Large intestine (tissue), 3 donors: ENCODE results near the gene LYST. TPM values are rescaled to one million over a fixed set of nuclear protein-coding genes. Genes with fewer than 3 reads are reported as not detected.
"Not testable (repeated sequence)": the region's sequence is repeated elsewhere in the genome, so short reads cannot be mapped to it uniquely, and the experiment has no call there.

Source experiments
- DNase-seq, 2 donors: peaks; one replicate each; pipeline versions ENCODE4 v3.0.0 to v3.0.0-alpha.2; 2013
- H3K27ac ChIP-seq: one replicate; pipeline ENCODE4 v1.5.1; 2013; ENCODE audit warnings: low read length
- H3K27me3 ChIP-seq: 2 replicates; pipeline ENCODE4 v1.6.1; 2013; ENCODE audit warnings: low read length; ENCODE audit not compliant: control insufficient read depth, insufficient read depth
- H3K36me3 ChIP-seq: 2 replicates; pipeline ENCODE4 v1.6.1; 2013; ENCODE audit warnings: low read length; ENCODE audit not compliant: control insufficient read depth, insufficient read depth
- H3K4me1 ChIP-seq: one replicate; pipeline ENCODE4 v1.6.1; 2013; ENCODE audit warnings: low read length; ENCODE audit not compliant: control insufficient read depth, insufficient read depth
- H3K4me3 ChIP-seq: one replicate; pipeline ENCODE4 v1.5.1; 2013; ENCODE audit warnings: low read length
- H3K9me3 ChIP-seq: one replicate; pipeline ENCODE4 v1.6.1; 2013; ENCODE audit warnings: mild to moderate bottlenecking, low read depth, low read length, moderate library complexity; ENCODE audit not compliant: control insufficient read depth
- WGBS: methylation state at CpG from one replicate; pipeline ENCODE4 v1.1.5; 2013; ENCODE audit warnings: low lambda C conversion rate; ENCODE audit not compliant: insufficient coverage; 5-methylcytosine and 5-hydroxymethylcytosine counted together
- polyA plus RNA-seq: library from polyadenylated mRNA; unstranded; fragments of 120-200 nt; gene quantifications from one replicate; pipeline ENCODE4 v1.2.1, GENCODE V29; 2013

The LYST gene
- polyA plus RNA-seq, 1 donor = 6.3 TPM

DNA sequence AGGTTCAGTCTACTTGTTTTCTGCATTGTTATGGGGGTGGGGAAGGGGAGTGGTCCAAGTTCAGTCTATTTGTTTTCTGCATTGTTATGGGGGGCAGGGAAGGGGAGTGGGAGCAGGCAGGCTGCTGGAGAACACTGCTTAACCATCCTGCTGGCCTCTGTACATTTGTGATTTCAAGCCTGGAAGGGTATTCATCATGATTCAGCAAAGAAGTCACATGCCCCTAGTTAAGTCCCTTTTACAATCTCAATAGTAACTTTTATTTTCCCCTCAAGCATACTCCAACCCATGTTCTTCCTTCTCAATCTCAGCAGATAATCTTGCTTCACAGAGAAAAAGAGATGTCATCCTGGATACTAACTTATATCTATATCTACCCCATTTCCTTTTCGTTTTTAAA is 7.9 kb downstream of the LYST start:
- 64% methylated on average over 1 of the region's 1 CpG for WGBS
- H3K27me3 ChIP-seq = no peaks in the 10 kb centered on the region
- no peak overlapping the region for H3K27ac ChIP-seq
- H3K36me3 ChIP-seq = no peaks in the 10 kb centered on the region
- H3K9me3 ChIP-seq = no peaks in the 10 kb centered on the region
- no peak for DNase-seq
- H3K4me3 ChIP-seq = no peak overlapping the region
- H3K4me1 ChIP-seq = no peaks in the 10 kb centered on the region

DNA sequence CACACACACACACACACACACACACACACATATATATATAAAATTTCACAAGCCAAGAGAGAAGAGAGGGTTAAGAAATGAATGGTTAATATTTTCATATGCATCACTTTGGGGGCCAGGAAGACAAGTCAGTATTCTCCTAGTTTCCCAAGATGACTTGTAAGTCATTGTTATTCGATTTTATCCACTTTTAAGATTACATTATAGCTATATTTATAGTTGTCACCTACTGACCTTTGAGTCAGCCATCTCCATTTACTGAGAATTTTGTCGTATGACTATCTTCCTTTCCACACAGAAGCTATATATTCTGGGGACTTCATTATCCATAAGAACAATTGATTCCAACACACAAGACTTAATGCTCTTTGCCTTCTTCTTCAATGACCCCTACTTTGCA is 8.9 kb downstream of the LYST start:
- DNase-seq = no peak
- Histone ChIP-seq H3K9me3 (no peaks in the 10 kb centered on the region), H3K27me3 (no peaks in the 10 kb centered on the region), H3K4me3 (no peak overlapping the region), H3K36me3 (no peaks in the 10 kb centered on the region), H3K27ac (no peak overlapping the region), H3K4me1 (no peaks in the 10 kb centered on the region)
- 60% methylated on average over 2 of the region's 2 CpGs for WGBS

DNA sequence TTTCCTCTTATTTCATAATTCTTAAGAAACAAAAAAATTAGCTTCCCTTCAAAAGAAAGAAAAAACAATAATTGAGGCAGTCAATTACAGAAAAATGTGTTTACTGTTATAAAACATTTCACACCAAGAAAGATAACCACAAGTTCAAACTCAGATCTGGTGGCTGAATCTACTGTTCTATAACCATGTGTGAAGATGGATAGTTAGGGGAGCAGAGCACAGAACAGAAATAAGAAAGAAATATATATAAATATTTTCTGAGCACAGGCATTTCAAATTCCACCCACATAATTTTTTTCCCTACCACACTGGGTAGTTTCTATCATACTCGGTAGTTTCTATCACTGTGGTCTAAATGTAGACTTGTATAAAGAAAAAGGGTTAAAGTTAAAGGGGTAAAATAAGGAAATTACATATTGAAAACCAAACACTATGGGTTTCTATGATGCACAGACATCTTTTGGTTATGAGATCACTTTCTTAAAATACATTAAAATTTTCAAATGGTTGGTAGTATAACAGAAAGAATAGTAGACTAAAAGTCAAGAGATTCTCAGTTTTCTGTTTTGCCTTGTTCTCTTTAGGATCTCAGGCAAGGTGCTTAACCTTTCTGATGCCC is 10.8 kb downstream of the LYST start:
- no peaks in the 10 kb centered on the region for H3K9me3 ChIP-seq
- WGBS = 100% methylated on average over 1 of the region's 1 CpG
- H3K27ac ChIP-seq = no peak overlapping the region
- no peaks in the 10 kb centered on the region for H3K4me1 ChIP-seq
- H3K4me3 ChIP-seq = no peak overlapping the region
- H3K27me3 ChIP-seq = no peaks in the 10 kb centered on the region
- no peaks in the 10 kb centered on the region for H3K36me3 ChIP-seq
- DNase-seq = no peak

DNA sequence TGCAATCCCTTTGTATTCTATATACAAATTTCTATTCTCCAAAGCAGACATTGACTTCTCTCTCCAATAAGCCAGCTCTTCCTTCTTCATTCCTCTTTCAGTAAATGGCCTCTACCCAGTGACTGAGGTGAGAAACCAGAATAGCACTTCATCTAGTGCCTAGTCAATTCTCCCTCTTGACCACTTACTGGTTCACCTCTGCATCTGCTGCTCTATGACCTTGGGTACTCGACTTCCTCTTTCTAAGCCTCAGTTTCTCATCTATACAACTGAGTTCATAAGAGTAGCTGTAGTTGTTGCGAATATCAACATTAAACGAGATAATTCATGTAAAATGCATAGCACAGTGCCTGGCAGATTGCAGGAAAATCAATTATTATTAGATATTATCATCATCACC is 12.4 kb downstream of the LYST start:
- no peak overlapping the region for H3K4me3 ChIP-seq
- no peaks in the 10 kb centered on the region for H3K36me3 ChIP-seq
- H3K4me1 ChIP-seq = no peaks in the 10 kb centered on the region
- no CpG with 5 or more reads among the region's 3 CpGs for WGBS
- H3K27ac ChIP-seq = no peak overlapping the region
- H3K9me3 ChIP-seq = no peaks in the 10 kb centered on the region
- DNase-seq = no peak
- H3K27me3 ChIP-seq = no peaks in the 10 kb centered on the region

DNA sequence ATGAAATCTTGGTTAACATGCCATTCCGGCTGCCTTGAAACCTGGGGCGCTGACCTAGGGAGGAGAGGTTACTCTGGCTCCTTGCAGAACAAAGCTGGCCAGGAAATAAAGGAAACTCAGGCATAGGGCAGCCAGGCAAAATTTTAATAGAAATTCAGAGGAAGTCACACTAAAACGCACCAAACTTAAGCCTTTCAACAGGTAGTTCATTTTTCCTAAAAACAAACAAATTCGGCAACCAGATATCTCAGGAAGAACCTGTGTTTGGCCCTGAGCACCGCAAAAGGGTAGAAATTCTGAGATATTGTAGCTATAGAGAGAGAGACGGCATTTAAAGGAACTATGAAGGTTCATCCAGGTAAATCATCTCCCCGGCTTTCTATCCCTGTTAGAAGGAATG is 13.1 kb downstream of the LYST start:
- H3K27me3 ChIP-seq = no peaks in the 10 kb centered on the region
- DNase-seq = no peak
- no peak overlapping the region for H3K27ac ChIP-seq
- H3K9me3 ChIP-seq = no peaks in the 10 kb centered on the region
- H3K4me1 ChIP-seq = no peaks in the 10 kb centered on the region
- H3K4me3 ChIP-seq = no peak overlapping the region
- no peaks in the 10 kb centered on the region for H3K36me3 ChIP-seq
- WGBS = 75% methylated on average over 2 of the region's 7 CpGs

DNA sequence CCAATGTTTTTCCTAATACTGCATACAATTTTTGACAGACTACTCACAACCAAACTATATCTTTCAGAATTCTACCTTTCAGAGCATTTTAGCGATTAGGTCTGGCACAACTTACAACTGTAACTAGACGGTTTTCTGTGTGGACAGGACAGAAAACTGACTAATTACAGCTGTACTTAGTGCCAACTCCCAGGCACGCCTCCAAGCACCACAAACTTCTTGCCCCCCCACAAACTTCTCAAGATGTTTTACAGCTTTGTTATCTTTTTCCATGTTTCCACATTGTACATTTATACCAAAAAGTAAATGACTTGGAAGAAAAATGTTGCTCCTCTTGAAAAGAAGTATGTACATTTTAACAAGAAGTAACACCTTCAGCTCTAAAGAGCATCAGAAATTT is 13.8 kb downstream of the LYST start:
- Histone ChIP-seq H3K4me3 (no peak overlapping the region), H3K9me3 (no peaks in the 10 kb centered on the region), H3K4me1 (no peaks in the 10 kb centered on the region), H3K27me3 (no peaks in the 10 kb centered on the region), H3K36me3 (no peaks in the 10 kb centered on the region), H3K27ac (no peak overlapping the region)
- WGBS = no CpG with 5 or more reads among the region's 3 CpGs
- DNase-seq = no peak

DNA sequence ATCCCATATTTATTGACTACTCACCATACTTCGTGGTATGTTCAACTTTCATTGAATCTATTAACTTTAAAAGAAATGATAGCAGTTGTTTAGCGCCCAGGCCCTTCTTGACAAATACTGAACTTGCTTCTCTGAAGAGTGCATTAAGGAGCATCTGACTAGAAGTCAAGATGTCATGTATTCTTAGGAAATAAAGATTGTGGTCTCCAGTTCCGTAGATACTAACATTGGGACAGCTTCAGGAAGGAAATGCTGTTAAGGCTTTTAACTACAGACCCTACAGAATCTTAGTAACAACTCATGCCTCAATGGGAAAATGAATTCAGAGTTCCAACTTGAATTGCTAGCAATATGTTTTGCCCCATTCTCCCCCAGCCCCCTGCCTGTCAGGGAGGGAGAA is 14.8 kb downstream of the LYST start:
- 91% methylated on average over 3 of the region's 3 CpGs for WGBS
- no peaks in the 10 kb centered on the region for H3K4me1 ChIP-seq
- no peaks in the 10 kb centered on the region for H3K27me3 ChIP-seq
- H3K27ac ChIP-seq = no peak overlapping the region
- DNase-seq = no peak
- H3K9me3 ChIP-seq = no peaks in the 10 kb centered on the region
- no peaks in the 10 kb centered on the region for H3K36me3 ChIP-seq
- H3K4me3 ChIP-seq = no peak overlapping the region

DNA sequence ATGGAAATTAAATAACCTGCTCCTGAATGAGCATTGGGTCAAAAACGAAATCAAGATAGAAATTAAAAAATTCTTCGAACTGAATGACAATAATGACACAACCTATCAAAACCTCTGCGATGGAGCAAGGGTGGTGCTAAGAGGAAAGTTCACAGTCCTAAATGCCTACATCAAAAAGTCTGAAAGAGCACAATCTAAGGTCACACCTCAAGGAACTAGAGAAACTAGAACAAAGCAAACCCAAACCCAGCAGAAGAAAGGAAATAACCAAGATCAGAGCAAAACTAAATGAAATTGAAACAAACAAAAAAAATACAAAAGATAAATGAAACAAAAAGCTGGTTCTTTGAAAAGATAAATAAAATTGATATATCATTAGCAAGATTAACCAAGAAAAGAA is 18.5 kb downstream of the LYST start:
- not testable (repeated sequence) for H3K27me3 ChIP-seq, H3K9me3 ChIP-seq, H3K27ac ChIP-seq, H3K36me3 ChIP-seq, H3K4me1 ChIP-seq, DNase-seq, H3K4me3 ChIP-seq
- no CpG with 5 or more reads among the region's 3 CpGs for WGBS

DNA sequence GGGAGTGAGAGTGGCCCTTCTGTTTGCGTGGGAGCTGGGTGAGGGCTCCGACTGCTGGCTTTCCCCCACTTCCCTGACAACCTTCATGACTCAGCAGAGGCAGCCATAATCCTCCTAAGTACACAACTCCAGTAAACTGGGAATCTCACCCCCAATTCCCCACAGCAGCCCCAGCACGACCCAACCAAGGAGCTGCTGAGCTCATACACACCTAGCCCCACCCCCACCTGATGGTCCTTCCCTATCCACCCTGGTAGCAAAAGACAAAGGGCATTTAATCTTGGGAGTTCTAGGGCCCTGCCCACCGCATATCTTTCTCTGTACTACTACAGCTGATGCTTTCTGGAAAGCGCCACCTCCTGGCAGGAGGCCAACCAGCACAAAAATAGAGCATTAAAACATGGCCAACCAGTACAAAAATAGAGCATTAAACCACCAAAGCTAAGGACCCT is 21.0 kb downstream of the LYST start:
- not testable (repeated sequence) for H3K36me3 ChIP-seq, H3K4me3 ChIP-seq, H3K9me3 ChIP-seq, H3K4me1 ChIP-seq, H3K27ac ChIP-seq, DNase-seq, H3K27me3 ChIP-seq
- WGBS = no CpG with 5 or more reads among the region's 5 CpGs

DNA sequence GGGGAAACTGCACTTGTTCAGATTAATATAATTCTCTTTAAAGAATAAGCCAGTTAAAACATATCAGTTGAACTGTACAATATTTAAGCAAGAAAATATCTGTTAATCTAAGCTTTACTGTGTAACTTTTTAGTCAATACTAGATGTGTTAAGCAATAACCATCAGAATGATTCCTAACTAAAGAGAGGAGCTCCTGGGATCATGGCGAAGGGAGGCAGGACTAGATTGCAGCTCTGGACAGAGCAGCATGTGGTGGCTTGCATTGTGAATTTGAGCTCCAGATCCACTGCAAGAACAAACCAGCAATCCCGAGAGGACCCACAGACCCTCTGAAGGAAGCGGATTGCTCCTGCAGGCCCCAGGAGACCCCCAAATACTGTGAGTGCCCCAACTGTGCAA is 21.9 kb downstream of the LYST start:
- no peaks in the 10 kb centered on the region for H3K36me3 ChIP-seq
- H3K27me3 ChIP-seq = no peaks in the 10 kb centered on the region
- no peaks in the 10 kb centered on the region for H3K4me1 ChIP-seq
- 100% methylated on average over 1 of the region's 3 CpGs for WGBS
- H3K9me3 ChIP-seq = no peaks in the 10 kb centered on the region
- H3K27ac ChIP-seq = no peak overlapping the region
- H3K4me3 ChIP-seq = no peak overlapping the region
- DNase-seq = no peak

DNA sequence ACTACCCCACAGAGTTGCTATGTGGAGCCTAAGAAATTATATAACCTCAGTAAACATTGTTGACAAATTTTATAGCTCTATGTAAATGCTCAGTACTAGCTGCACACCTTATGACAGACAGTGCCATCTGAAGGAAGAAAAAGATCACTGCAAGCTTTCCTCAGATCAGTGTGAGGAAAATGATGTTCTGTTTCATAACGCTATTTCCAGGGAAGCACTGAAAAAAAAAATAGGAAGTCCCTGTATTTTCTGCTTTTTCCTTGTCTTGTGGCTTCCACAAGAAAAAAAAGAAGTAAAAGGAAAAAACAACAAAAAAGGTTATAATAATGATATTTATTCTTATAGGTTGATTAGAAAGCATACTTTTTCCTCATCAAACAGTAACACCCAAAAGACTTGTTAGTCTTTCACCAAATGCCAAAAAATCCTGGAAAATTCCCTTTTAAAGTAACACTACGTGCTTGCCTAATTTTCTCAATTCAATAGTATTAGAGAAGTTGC is 23.2 kb downstream of the LYST start:
- H3K27ac ChIP-seq = no peak overlapping the region
- no peaks in the 10 kb centered on the region for H3K9me3 ChIP-seq

More for the DNA sequence above, 23.2 kb downstream of the LYST start:
- DNase-seq = peak; percentile 9 to 40
- 38% methylated on average over 2 of the region's 2 CpGs for WGBS
- H3K4me3 ChIP-seq = no peak overlapping the region
- no peaks in the 10 kb centered on the region for H3K27me3 ChIP-seq
- H3K4me1 ChIP-seq = no peaks in the 10 kb centered on the region
- no peaks in the 10 kb centered on the region for H3K36me3 ChIP-seq
